HS-5 (cell line): ENCODE results near the gene USP30.

Experiments
- DNase-seq: peaks from one replicate; pipeline ENCODE4 v3.0.0-alpha.2; 2012; ENCODE audit warnings: low read depth

The USP30 gene

DNA sequence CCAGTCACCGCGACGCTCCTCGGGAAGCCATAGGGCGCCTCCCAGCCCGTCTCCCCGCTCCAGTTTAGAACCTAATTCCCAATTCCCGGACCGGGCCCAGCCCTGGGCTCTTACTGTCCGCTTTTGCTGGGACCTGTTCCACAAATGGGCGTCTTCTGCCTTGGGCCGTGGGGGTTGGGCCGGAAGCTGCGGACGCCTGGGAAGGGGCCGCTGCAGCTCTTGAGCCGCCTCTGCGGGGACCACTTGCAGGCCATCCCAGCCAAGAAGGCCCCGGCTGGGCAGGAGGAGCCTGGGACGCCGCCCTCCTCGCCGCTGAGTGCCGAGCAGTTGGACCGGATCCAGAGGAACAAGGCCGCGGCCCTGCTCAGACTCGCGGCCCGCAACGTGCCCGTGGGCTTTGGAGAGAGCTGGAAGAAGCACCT lies 45.8 kb downstream of the USP30 start:
- DNase-seq = no peak

DNA sequence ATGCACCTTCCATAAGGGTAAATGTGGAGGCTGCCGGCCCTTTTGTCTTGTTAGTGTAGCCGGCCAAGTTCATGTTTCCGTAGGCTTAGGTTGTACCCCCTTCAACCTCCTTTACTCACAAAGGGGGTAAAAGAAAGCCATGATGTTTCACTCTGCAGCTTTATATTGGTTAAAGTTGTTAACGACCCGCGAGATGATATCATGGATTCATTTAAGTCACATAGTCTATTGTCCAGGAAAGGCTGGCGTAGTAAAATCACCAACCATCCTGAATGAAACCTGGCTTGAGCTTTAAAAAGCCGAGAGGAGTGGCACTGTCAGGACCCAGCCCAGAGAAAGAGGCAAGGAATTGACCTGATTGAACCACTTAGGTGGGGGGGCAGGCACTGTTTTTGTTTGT lies 46.3 kb downstream of the USP30 start:
- DNase-seq = no peak

DNA sequence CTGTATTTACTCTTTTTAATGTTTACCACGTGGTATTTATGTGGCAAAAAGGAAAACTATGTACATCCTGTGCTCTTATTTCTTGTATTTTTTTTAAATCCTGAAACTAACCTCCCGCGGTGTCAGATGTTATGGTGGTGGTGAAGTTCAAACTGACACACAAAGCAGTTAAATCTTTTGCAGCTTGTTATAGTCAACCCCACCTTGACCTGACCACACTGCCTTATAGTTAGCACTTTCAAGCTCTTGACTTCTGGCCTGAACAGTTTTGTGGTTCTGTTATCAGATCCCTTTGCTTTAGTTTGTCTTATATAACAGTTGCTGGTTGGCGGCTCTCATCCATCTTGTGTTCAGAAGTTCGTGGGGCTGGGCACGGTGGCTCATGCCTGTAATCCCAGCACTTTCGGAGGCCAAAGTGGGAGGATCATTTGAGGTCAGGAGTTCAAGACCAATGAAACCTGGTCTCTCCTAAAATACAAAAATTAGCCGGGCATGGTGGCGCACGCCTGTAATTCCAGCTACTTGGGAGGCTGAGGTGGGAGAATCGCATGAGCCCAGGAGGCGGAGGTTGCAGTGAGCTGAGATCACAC lies 47.1 kb downstream of the USP30 start:
- DNase-seq = no peak

DNA sequence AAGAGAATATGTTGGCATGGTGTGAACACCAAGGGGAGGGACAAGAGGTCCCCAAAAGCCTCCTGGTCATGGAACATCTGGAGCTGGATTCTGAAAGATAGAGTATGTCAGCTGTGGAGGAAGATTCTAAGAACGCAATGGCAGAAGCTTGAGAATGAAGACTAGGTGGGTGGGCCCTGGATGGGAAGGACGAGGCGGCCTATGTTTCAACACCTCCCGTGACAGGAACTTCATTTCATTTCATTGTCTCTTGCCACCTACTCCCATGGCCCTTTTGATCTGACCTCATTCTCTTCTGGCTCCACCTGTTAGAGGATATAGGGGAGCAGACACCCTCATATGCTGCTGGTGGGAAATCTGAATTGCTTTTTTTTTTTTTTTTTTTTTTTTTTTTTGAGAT lies 48.4 kb downstream of the USP30 start:
- DNase-seq = no peak

DNA sequence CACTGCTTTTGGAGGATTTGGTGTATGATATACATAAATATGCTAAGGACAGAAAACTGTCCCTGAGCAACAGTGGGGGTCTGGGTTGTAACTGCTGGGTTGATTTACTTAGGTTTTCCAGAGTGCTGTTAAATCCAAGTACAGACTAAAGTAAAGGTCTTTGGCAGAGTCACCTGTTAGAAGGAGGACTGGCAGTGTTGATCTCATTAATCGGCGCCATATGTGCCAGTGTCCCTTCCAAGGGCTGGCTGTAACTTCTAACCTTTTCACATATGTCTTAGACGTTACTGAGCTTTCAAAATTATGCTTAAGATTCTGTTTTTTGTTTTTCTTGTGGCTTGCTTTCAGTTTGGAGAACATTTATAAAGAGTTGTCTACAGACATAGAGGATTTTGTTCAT lies 50.1 kb downstream of the USP30 start:
- DNase-seq = no peak

DNA sequence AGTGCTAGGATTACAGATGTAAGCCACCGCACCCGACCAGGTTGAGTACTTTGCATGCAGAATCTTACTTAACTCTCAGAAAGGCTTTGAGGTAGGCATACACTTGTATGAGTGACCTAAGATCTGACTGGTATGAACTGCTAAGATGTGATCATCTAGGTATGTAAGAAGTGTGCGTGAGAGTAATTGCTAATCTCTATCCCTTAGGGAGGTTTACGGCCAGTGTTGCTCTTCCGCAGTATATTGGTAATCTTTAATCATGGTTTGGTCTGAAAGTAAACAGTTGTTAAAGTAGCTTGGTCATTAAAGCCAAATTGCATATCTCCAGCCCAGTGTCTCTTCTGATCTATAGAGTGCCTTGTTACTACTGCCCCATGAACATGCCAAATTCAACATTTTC lies 52.8 kb downstream of the USP30 start:
- DNase-seq = no peak

DNA sequence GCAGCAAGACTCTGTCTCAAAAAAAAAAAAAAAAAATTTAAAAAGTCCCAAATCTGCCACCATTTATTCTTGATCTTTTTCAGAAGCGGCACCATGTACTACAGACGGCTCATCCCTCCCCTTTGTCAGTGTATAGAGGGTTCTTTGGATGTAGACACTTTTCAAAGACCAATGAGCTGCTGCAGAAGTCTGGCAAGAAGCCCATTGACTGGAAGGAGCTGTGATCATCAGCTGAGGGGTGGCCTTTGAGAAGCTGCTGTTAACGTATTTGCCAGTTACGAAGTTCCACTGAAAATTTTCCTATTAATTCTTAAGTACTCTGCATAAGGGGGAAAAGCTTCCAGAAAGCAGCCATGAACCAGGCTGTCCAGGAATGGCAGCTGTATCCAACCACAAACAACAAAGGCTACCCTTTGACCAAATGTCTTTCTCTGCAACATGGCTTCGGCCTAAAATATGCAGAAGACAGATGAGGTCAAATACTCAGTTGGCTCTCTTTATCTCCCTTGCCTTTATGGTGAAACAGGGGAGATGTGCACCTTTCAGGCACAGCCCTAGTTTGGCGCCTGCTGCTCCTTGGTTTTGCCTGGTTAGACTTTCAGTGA lies 57.5 kb downstream of the USP30 start:
- DNase-seq = no peak

DNA sequence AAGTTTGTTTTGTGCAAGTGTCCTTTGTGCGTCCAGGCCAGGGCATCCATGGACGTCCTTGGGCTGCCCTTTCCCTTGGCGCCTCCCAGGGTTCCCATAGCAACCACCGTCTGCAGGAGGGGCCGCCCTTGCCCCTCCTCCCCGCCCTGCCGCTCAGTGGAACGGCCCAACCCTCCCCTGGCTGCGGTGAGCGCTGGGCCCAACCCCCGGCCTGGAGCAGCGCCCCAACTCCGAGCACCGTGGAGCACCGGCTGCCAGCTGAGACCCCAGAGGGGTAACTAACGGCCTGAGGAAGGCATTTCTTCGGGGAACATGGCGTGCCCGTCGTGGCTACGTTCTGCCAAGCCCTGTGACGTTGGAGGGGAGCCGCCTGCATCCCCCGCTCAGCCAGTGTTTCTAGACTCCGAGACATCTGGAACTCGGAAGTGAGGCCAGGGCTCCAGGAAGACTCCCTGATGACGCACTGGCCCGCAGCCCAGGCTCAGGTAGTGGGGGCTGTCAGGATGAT lies 58.7 kb downstream of the USP30 start:
- peak; percentile 58 for DNase-seq

DNA sequence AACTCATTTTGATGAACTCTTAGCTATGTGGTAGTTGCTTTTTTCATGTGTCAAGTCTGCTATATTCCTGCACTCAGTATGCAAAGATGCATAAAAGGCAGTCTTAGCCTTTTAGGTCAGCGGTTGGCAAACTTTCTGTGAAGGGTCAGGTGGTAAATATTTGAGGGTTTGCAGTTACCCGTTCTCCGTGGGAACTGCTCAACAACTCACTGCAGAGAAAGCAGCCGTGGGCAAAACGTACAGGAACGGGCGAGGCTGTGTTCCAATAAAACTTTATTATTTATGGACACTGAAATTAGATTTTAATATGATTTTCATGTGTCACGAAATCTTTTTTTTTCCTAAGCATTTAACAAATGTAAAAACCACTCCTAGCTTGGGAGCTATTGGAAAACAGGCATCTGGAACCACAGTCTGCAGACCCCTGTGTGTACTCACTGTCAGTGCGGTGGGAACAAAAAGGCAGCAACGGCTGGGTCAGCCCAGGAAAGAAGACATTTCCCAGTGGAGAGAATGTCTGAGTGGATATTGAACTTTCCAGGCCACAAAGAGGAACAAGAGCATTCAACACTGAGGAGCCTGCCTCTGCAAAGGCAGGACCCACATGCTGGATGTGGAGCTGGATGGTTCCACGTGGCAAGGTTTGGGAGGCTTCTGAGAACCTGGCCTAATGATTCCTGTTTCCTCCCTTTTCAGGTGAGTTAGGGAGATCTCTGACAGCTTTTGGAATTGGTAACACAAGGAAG lies 60.5 kb downstream of the USP30 start:
- no peak for DNase-seq

DNA sequence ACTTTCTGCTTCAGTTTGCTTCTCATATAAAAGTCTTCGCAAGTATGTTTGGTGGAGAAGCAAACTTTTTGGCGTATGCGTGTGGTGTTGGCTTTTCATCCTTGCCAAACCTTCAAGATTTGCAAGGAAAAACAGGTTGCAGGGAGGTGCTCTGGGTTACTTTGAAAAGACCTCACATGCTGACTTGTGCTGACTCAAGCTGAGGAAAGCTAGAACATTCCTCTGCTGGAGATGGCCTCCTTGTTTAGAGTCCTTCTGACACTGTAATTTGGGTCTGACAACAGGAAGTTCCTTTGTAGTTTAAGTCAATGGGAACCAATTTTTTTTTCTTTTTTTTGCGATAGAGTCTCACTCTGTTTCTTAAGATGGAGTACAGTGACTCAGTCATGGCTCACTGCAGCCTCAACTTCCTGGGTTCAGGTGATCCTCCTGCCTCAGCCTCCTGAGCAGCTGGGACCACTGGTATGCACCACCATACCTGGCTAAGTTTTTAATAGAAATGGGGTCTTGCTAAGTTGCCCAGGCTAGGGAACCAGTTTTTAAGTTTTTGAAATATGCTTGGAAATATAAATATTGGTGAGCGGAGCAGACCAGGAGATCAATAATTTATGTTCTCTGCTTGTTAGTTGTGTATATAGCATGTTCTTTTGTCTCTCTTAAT lies 61.4 kb downstream of the USP30 start:
- no peak for DNase-seq

DNA sequence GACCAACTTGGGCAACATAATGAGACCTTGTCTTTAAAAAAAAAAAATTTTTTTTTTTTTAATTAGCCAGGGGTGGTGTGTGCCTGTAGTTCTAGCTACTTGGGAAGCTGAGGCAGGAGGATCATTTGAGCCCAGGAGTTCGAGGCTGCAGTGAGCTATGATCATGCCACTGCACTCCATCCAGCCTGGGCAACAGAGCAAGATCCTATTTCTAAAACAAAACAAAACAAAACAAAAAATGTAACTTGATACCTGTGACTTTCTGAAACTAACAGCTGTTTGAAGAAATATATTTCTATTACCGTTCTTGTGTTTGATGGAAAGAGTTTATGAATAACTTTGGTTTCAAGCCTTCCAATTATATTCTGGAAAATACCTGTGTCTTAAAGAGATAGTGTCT lies 62.3 kb downstream of the USP30 start:
- DNase-seq = no peak

DNA sequence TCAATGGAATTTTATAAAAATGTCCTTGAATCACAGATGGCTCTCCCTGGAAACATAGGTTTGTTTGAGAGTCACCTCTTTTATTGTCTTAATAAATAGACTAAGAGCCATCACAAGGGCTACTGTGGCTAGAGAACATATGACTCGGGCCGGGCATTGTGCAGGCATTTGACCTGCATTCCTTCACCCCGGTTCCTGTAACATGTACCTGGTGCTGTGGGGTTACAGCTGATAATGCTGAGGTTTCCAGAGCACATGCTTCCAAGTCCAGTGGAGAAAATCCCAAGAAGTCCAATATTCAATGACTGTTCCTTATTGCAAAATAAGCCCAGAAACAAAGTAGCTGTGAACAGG lies 63.0 kb downstream of the USP30 start:
- no peak for DNase-seq

DNA sequence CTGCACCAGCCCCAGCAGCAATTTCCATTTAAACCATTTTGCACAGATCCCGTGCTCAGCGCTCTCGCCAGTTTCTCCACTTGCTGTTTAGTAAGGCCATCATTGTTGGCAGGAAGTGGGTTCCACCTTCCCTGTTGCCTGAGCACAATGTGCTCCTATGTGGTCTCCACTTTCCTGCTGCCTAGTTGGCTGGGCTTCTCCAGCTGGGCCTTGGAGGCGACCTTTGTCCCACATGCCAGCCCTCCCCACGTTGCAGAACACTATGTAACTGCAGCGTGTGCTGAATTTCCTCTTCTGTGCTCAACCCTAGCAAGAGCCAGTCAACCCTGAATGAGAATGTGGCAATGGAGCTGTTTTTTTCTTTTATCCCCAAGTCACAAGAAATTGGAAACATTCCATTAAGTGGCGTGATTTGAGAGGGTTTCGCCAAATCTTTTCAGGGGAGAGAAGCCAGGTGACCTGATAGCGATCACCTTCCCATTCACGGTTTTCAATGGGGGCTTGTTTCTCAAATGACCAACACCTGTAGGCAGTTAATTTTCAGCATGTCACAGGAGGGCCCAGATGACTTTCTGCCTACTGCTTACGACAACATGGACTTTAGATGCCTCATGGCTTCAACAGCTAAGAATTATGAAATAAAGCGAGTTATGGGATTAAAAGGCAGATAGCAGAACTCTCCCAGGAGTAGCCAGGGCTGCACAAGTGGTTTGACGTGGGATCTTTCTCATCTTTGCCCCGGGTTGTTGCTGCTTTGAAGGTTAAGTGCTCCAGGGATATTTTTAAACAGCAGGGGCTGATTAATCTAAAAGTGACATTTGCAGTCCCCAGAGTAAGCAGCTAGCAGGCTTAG lies 63.6 kb downstream of the USP30 start, which contains the start of gene ACACB:
ACACB (plus strand) TSS at position 830 of the 853 bp plus-strand sequence. CDS start 22,819 bp downstream, outside the sequence.
- no peak for DNase-seq

DNA sequence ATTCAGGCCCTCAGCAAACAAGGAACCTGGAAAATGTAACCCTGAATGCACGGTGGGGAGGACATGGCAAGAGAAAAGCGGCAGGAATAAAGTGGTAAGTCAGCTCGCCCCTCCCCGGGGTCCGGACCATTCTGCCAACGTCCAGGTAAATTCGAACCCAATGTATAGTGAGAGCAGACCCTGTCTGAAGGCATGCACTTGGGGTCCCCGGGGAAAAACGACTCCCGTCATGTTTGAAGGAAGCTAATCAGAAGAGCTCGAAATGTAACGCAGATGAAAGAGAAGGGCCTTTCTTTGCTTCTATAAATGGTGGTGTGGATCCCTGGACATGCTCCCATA lies 64.2 kb downstream of the USP30 start:
- DNase-seq = no peak

DNA sequence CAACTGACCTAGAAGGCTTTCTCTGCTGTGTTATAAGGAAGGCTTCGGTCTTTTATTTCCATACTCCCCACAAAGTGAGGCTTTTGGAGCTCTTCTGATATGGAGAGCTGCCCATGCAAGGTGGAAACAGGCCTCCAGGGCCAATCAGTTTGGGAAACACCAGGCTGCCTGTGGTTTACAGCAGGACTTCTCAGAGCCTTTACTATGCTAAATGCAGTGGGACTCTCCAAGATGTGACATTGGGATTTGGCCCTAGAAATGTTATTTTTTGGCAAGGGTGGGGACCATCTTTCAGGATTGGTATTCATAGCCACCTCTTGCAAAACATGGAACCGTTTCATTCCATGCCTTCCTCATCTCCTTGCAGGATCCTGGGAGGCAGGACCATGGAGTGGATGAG lies 67.7 kb downstream of the USP30 start:
- no peak for DNase-seq

DNA sequence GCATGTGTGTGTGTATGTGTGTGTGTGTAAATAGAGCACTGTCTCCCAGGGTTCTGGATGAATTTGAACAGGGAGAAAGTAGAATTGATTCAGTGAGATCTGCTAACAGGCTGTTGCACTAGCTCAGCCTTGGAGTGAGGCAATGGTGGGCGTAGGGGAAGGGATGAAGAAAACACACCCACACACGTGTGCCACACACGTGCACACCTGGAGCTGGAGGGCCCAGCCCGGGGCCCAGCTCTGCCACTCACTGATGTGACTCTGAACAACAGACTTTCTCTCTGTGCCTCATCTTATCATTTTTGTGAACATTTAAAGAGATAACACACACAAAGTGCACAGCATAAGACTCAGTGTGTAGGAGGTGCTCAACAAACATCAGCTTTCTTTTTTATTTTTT lies 68.2 kb downstream of the USP30 start:
- no peak for DNase-seq

DNA sequence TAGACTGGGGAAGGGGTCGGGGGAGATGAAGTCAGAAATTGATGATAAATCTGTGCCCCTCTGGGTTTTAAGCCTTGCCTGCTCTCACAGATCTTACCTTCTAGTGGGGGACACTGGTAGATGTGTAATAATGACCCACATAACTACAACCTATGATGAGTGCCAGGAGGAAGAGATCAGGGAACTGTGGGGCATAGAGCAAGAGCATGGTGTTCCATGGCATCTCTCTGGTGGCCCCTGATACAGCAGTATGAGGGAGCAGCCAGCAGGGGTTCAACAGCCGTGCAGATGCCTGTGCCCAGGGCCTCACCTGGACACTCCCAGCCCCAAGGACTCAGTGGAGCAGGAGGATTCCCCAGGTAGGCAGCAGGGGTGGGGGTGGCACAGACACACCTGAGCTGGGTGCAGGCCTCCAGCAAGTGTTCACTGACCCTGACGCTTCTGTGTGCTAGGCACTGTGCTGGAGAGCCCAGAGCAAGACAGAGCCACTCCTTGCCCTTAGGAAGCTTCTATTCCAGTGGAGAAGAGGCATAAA lies 69.0 kb downstream of the USP30 start:
- no peak for DNase-seq

DNA sequence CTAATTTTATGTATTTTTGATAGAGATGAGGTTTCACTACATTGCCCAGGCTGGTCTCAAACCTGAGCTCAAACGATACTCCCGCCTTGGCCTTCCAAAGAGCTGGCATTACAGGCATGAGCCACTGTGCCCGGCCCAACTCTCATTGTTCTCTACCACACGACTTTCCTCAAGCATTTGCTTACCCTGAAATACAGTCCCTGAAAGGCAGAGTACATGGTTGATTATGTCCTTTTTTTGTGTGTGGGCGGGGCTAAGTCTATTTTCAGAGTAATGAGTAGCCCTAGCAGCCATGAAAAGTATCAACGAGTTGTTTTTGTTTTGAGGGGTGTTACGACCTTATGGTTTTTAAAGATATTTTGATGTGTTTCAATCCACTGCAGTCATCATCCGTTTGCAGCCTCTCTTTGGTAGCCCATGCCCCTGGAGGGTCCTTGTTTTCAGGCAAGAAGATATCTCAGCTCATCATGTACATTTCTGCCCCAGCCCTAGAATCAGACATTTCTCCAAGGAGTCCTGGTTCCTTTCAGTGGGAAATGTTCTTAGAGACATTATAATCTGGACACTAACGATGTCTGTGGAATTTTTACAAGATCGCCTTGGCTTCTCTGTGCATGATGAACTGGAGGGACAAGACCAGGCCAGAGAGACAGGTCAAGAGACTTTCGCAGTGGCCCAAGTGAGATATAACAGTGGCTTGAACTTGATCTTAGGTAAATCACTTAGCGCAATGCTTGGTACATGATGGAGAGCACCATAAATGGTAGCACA lies 72.7 kb downstream of the USP30 start:
- DNase-seq = no peak

DNA sequence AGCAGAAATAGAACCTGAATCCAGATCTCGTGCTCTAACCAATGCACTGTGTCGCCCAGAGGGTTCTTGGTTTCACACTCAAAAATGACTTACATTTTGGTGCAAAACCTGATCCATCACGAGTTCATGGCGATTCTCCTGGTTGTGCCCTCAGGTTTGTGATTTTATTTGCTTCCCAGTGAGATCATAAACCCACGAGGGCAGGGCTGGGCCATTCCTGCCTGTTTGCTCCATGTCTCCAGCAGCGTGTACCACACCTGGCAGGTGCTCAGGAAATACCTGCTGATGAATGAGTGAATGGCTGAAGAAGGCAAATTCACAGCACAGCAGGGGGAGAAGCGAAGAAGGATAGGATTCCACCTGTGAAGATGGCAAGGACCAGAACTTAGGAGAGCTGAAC lies 73.4 kb downstream of the USP30 start:
- DNase-seq = no peak

DNA sequence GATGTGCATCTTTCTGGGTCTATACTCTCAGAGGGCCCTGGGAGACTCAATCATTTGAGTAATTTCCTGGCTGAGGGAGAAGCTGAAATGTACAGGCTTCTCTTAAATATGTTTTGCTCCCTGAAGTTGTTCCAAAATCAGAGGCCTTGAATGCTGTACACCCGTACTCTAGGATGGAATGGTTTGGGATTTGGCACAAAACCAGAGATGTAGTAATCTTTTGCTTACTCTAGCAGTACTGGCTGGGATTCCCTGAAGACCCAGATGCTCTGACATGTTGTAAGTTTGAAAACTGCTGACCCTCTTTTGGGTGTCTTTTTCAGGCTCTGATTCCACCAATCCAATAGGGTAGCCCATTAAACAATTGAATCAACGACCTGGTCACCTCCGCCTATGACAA lies 74.4 kb downstream of the USP30 start:
- DNase-seq = no peak
